Panc1 (cell line): ENCODE results near the gene FANCI. TPM values are rescaled to one million over a fixed set of nuclear protein-coding genes. Genes with fewer than 3 reads are reported as not detected.

Experiments used
- ATAC-seq: fragments of 200-7000 bp; cut with Tn5 transposase; 2 replicates; pipeline ENCODE4 v1.9.1; 2020; ENCODE audit warnings: mild to moderate bottlenecking, moderate library complexity
- BruUV-seq: library from RNA; stranded (reverse); fragments of 400-500 nt; replicated peaks from 2 replicates; lab custom pipeline; 2021; lab: Mats Ljungman, UMichigan
- CTCF ChIA-PET: fragments of 300-600 bp; sonication (Branson Sonifier 250); formaldehyde crosslinking; loops from one replicate; lab custom pipeline; 2022; ENCODE audit warnings: antibody characterized with exemption; lab: Charles Lee
- POLR2A ChIA-PET: fragments of 300-600 bp; sonication (Branson Sonifier 250); formaldehyde crosslinking; loops from one replicate; lab custom pipeline; 2022; ENCODE audit warnings: antibody characterized with exemption; lab: Charles Lee
- DNase-seq: peaks from one replicate; pipeline ENCODE4 v3.0.0-alpha.2; 2010; ENCODE audit warnings: low read depth, low spot score
- H3K27ac ChIP-seq: 2 replicates; pipeline ENCODE4 v1.5.1; 2011; ENCODE audit warnings: mild to moderate bottlenecking, low read length, inconsistent platforms
- H3K27me3 ChIP-seq: fragments of 200-500 bp; sonication (Bioruptor generic); 2 replicates; pipeline ENCODE4 v1.6.0; 2014; ENCODE audit warnings: low read length, inconsistent platforms; ENCODE audit not compliant: control insufficient read depth, insufficient read depth
- H3K36me3 ChIP-seq: fragments of 200-500 bp; sonication (Bioruptor generic); 2 replicates; pipeline ENCODE4 v1.5.1; 2014; ENCODE audit warnings: inconsistent platforms, mild to moderate bottlenecking, low read length, moderate library complexity; ENCODE audit not compliant: control insufficient read depth, insufficient read depth
- H3K4me1 ChIP-seq: 2 replicates; pipeline ENCODE4 v1.5.1; 2011; ENCODE audit warnings: inconsistent platforms, mild to moderate bottlenecking, low read length, moderate library complexity; ENCODE audit not compliant: control insufficient read depth, insufficient read depth
- H3K4me3 ChIP-seq, 2 experiments: 2 replicates each; pipeline ENCODE4 v1.5.1; 2011 to 2012; ENCODE audit warnings: low read depth in 2 of 2, low read length in 2 of 2, mild to moderate bottlenecking in 2 of 2, inconsistent platforms in 1 of 2, moderate library complexity in 1 of 2
- H3K9me3 ChIP-seq: fragments of 200-500 bp; sonication (Bioruptor generic); 2 replicates; pipeline ENCODE4 v1.5.1; 2014; ENCODE audit warnings: low read depth, mild to moderate bottlenecking, inconsistent platforms, low read length, moderate library complexity; ENCODE audit not compliant: control insufficient read depth, insufficient read depth
- POLR2AphosphoS5 ChIP-seq: IDR thresholded peaks from 2 replicates; pipeline ENCODE4 v1.6.1; 2012; ENCODE audit warnings: mild to moderate bottlenecking, low read depth, low read length, moderate library complexity
- REST ChIP-seq, 2 experiments: IDR thresholded peaks; 2 replicates each; pipeline ENCODE4 v1.6.1; 2011 to 2012; ENCODE audit warnings: low read depth in 2 of 2, control low read depth in 1 of 2, low read length in 1 of 2, mild to moderate bottlenecking in 1 of 2, moderate library complexity in 1 of 2; ENCODE audit not compliant: insufficient read depth in 1 of 2
- SIN3A ChIP-seq: IDR thresholded peaks from 2 replicates; pipeline ENCODE4 v1.6.1; 2012; ENCODE audit warnings: low read depth, mild to moderate bottlenecking, low read length, moderate library complexity, borderline replicate concordance; ENCODE audit not compliant: insufficient read depth
- TCF7L2 ChIP-seq: IDR thresholded peaks from 2 replicates; pipeline ENCODE4 v1.6.1; 2011; ENCODE audit warnings: mild to moderate bottlenecking, low read depth, low read length, inconsistent platforms
- in situ Hi-C: cut with HindIII; loops from 2 replicates; pipeline ENCODE4 v1.10.0; 2016; ENCODE audit warnings: low sequenced_read_pairs, low pct_unique_long_range_greater_than_20kb
- intact Hi-C: fragments of 100-400 bp; cut with micrococcal nuclease; formaldehyde crosslinking; loops from one replicate; pipeline ENCODE4 v1.10.0; 2022; ENCODE audit not compliant: unreplicated experiment
- total RNA-seq: library from RNA; stranded (reverse); gene quantifications from one replicate; pipeline ENCODE4 v1.2.1, GENCODE V29; 2021; ENCODE audit not compliant: unreplicated experiment
- TF ChIP-seq, protein P1 (sequence below): fragments of 450-650 bp; IDR thresholded peaks from 2 replicates; pipeline ENCODE4 v1.5.1; 2017; ENCODE audit warnings: mild to moderate bottlenecking

Gene FANCI
- total RNA-seq, 1 experiment from 2014 or later: 96.2 TPM

- POLR2A ChIA-PET: interaction anchor here (0.5 kb wide), 1 partner anchor 1571 kb away, joined by 3 read pairs; no protein-coding TSS in a partner anchor
- Histone ChIP-seq H3K36me3 (no peaks in the 10 kb centered on the region), H3K4me3 (no peak overlapping the region), H3K9me3 (no peaks in the 10 kb centered on the region), H3K4me1 (no peaks in the 10 kb centered on the region; the same call in 1 of the 2 replicates), H3K27me3 (peaks cover 14% of the 10 kb centered on the region), H3K27ac (no peak overlapping the region)
- no peak for TF ChIP-seq SIN3A
- TF ChIP-seq, protein P1, sequence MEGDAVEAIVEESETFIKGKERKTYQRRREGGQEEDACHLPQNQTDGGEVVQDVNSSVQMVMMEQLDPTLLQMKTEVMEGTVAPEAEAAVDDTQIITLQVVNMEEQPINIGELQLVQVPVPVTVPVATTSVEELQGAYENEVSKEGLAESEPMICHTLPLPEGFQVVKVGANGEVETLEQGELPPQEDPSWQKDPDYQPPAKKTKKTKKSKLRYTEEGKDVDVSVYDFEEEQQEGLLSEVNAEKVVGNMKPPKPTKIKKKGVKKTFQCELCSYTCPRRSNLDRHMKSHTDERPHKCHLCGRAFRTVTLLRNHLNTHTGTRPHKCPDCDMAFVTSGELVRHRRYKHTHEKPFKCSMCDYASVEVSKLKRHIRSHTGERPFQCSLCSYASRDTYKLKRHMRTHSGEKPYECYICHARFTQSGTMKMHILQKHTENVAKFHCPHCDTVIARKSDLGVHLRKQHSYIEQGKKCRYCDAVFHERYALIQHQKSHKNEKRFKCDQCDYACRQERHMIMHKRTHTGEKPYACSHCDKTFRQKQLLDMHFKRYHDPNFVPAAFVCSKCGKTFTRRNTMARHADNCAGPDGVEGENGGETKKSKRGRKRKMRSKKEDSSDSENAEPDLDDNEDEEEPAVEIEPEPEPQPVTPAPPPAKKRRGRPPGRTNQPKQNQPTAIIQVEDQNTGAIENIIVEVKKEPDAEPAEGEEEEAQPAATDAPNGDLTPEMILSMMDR: no peak
- no peak for TF ChIP-seq POLR2AphosphoS5
- no peak for TF ChIP-seq REST (IDR thresholded peaks at IDR 0.05; ENCODE audit: insufficient read depth in 1 of 2, low read depth in 2 of 2, low read length in 1 of 2)
- TF ChIP-seq TCF7L2: no peak
- no TSS peak for BruUV-seq
- no peak for ATAC-seq
- CTCF ChIA-PET: no interaction called here
- intact Hi-C loops (no loop called here), in situ Hi-C loops (loop anchor here (5.0 kb wide), 1 partner anchor 74 kb away; no protein-coding TSS in a partner anchor)
- DNase-seq: no peak
These were observed 120.0 kb downstream of the FANCI start for GRCh38 chr15:89363770-89364169.

DNA sequence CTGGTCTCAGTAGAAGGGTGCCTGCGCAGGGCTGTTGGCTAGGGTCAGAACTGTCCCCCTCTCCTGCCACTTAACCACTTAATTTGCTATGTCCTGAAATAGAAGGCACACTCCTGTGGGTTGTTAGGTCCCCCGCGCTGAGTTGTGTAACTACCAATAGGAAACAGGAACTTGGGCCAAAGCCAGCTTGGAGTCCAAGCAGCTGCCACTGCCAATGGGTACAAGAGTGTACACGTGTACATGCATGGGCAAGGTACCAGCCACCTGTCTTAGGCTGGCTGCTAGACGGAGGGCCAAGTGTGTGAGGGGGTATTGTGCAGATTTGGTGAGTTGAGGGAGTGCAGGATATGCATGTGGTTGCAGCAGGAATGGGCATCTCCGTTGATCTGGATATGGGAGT lies 120.6 kb downstream of the FANCI start:
- no TSS peak for BruUV-seq
- H3K36me3 ChIP-seq: no peaks in the 10 kb centered on the region
- H3K4me3 ChIP-seq: no peak overlapping the region
- H3K27ac ChIP-seq: no peak overlapping the region
- CTCF ChIA-PET: interaction anchor here (0.6 to 1.0 kb wide), 2 partner anchors 35 to 60 kb away, joined by 3 read pairs; no protein-coding TSS in a partner anchor
- H3K9me3 ChIP-seq: no peaks in the 10 kb centered on the region
- in situ Hi-C loops (loop anchor here (5.0 kb wide), 1 partner anchor 73 kb away; no protein-coding TSS in a partner anchor), intact Hi-C loops (no loop called here)
- H3K4me1 ChIP-seq: no peaks in the 10 kb centered on the region; the same call in 1 of the 2 replicates
- DNase-seq (no peak), ATAC-seq (no peak)
- POLR2A ChIA-PET: no interaction called here
- H3K27me3 ChIP-seq: peaks cover 14% of the 10 kb centered on the region
- TF ChIP-seq REST (IDR thresholded peaks at IDR 0.05; ENCODE audit: insufficient read depth in 1 of 2, low read depth in 2 of 2, low read length in 1 of 2): no peak
- TF ChIP-seq SIN3A: no peak
- no peak for TF ChIP-seq POLR2AphosphoS5
- TF ChIP-seq TCF7L2: no peak
- TF ChIP-seq, protein P1: no peak
